ENCODE results near the gene KLHL17.

The KLHL17 gene

GRCh38 chr1:923131-923990, 37.0 kb upstream of the KLHL17 start, which contains the start of gene SAMD11:
TSS of gene SAMD11 (plus strand) at chr1:923923. CDS start at chr1:924432, 509 bp downstream.
- peak; percentile 50 for DNase-seq

DNA sequence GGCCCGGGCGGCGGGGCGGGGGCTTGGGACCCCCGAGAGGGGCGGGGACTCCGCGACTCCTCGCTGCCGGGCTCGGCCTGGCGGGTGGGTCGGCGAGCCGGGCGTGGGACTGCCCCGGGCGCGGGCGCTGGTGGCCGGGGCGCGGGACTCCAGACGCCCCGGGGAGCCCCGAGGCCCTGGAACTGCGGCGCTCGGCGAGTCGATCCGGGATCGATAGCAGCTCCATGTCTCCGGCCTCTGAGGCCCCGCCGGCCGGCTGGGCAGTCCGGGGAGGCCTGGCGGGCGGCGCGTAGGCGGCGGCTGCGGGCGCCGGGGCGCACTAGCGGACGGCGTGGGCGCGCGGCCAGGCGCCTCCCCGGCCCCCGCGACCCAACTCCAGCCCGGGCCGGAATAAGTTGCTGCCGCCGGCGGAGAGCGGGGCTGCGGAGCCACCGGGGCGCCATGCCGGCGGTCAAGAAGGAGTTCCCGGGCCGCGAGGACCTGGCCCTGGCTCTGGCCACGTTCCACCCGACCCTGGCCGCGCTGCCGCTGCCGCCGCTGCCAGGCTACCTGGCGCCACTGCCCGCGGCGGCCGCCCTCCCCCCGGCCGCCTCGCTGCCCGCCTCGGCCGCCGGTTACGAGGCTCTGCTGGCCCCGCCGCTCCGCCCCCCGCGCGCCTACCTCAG, 36.3 kb upstream of the KLHL17 start:
- no peak for DNase-seq

GRCh38 chr1:924656-925560, 35.5 kb upstream of the KLHL17 start:
- no peak for DNase-seq

GRCh38 chr1:925561-926421, 34.6 kb upstream of the KLHL17 start:
- DNase-seq: no peak

DNA sequence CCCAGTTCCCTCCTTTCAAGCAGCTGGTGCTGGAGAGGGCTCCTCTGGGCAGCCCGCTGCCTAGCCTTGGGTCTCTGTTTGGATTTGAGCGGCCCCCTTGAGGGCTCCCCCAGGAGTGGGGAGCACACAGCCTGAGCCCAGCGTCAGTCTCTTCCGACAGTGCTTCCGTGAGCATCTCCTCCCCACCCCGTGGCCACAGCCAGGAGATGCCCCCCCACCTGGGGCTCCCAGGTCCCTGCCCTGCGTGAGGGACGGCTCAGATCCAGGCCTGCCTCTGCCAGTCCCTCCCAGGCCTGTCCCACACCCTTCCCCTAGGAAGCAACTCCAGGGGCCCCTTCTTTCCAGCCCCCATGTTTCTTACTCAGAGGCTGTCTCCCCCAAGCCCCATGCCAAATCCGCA, 33.1 kb upstream of the KLHL17 start:
- no peak for DNase-seq

DNA sequence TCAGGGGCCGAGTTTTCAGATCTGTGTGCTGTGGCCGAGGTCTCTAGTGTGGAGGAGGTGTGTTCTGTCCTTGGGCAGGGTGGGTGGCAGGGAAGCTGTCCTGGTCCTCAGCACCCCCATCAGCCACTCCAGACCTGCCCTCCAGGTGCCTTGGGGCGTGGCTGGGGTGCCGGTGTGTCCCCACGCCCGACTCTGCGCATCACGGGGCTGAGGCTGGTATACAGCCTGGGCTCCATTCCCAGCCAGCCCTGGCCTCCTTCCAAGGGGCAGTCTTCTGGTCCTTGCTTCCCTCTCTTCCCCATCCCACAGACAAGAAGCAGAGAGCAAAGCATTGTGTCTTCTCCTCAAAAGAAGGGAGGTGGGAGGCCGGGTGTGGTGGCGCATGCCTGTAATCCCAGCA, 32.6 kb upstream of the KLHL17 start:
- DNase-seq: no peak

DNA sequence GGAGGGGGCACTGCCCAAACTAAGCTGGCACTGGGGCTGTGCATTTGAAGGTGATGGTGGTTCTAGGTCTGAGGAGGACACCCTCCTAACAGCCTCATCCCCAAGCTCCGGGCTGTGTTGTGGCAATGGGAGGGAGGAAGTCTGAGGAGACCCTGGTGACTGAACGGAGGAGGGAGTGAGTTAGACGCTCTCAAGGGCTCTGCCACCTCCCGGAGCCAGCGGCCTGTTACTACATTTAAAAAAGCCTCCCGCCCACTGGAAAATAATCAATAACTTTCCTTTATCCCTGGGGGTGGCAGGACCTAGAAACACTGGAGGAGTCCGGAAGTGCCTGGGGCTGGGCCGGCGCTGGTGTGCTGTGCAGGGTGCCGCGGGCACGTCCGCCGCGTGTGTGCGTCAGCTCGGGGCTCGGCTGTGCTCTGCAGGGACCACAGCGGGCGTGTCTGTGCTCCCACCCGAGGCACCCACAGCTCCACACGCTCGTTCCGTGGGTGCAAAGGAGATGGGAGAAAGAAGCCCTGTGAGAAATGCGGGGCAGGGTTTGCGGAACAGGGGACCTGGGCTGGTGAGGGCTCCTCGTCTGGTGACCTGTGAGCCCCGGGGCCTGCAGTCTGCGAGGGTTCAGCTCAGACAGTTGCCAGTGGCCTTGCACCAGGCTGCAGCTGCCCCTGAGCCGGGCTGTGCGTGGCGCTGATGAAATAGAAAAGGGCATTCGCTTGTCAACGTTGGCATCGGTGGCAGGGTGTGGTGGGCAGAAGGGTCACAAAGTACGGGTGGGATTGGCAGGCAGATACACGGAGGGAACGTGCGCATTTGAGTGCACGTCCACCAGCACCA, 31.3 kb upstream of the KLHL17 start:
- no peak for DNase-seq

DNA sequence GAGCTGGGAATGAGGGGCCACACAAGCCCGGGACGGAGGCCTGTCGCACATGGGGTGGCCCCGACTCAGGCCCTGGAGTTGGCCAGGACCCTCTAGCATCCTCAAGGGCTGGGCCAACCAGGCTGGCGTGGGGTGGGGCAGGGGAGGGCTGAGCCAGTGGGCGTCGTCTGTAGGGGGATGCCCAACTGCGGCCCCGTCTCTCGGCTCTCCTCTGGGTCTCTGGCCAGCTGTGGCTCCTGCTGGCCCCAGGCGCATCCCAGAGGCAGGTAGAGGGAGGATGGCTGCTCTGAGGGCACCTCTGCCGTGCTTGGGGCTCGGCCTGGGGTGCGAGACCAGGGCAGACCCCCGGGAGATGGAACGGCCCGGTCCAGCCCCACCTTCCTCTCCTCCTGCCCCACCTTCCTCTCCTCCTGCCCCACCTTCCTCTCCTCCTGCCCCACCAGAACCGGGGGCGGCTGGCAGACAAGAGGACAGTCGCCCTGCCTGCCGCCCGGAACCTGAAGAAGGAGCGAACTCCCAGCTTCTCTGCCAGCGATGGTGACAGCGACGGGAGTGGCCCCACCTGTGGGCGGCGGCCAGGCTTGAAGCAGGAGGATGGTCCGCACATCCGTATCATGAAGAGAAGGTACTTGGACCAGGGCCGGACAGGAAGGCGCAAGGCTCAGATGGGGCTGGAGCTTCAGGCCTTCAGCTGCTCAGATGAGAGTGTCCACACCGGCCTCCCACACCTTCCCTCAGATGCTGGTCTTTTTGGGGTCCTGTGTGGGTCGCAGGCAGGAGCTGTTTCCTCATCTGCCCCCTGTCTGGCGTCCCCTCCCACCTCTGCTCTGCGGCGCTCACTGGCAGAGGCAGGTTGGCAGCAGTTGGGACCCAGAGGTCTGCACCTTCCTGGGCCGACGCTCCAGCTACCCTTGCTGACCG, 30.4 kb upstream of the KLHL17 start:
- no peak for DNase-seq

DNA sequence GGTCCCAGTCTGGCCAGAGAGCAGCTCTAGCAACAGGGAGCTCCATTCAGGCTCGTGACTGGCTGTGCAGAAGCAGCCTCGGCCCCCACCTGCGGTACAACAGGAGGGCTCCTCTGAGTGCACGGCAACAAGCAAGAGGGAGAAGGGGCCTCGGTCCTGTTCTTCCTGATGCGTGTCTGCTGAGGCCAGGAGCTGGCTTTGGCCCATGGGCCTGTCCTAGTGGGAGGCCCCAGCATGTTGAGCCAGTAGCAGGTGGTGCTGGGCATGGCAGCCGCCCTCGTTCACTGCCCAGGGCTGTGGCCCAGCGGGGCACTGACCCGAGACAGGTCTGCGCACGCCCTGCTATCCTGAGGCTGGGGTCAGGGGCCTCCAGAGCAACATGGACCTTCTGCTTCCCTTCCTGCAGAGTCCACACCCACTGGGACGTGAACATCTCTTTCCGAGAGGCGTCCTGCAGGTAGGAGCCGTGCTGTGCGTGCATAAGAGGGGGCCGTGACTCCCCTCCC, 29.7 kb upstream of the KLHL17 start:
- no peak for DNase-seq

DNA sequence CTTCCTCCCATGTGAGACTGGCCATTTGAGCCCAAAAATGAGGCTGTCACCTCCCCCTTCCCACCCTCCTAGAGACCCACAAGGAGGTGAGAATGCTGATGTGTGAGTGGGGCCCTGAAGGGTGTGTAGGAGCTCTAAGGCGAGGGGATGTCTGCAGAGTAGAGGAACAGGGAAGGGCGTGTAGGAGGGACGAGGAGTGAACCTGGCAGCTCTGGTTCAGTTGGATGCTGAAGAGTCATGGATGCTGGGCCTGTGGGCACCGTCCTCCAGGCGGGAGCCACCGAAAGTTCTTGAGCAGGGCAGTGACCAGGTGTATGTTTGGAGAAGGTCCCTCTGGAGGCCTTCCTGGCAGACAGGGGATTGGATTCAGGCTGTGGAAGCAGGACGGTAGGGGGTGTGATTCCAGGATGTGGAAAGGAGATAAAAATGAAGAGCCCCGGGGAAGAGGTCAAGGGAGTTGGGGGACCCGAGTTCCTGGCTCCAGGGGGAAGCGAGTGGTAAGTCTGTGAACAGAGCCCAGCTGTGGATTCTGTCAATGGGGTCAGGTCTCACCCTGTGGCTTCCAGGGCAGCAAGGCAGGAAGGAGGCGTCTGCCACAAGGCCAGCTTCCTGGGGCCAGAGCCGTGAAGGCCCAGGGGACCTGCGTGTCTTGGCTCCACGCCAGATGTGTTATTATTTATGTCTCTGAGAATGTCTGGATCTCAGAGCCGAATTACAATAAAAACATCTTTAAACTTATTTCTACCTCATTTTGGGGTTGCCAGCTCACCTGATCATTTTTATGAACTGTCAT, 28.8 kb upstream of the KLHL17 start:
- DNase-seq: no peak

GRCh38 chr1:932173-932510, 28.2 kb upstream of the KLHL17 start:
- no peak for DNase-seq

DNA sequence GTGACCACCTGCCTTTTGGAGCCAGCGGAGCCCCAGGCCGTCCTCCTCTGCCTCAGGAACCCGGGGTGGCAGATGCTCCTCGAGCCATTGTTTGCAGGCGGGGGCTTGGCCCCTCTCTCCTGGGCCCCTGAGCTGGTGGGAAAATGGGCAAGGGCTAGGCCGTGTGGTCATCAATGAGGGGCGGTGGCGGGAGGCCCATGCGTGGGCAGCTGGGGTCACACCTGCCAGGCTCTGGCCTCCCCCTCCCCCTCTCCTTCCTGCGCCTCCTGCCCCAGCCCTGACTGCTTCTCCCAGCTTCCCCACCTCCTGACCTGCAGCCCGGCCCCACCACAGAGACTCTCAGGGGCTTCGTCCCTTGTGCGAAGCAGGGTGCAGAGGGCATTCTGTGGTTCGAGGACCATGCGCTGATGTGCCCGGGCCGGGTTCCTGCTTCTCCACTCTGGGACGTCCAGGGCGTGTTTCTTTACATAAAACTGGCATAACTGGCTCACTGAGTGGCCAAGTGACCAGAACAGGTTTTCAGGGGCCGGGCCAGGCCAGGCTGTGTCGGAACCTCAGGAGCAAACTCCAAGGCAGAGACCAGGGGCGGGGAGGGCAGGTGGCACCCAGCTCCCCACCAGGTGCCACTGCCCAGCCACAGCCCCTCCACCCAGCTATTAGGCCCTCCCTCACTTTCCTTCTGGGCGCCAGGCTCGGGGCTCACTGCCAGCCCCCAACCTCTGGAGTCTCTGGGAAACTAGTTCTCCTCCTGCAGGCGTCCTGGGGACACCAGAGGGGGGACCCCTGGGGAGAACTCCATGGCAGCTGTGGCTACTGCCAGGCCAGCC, 27.4 kb upstream of the KLHL17 start:
- no peak for DNase-seq

- DNase-seq: no peak
Observed at GRCh38 chr1:933603-933940, 26.8 kb upstream of the KLHL17 start.

GRCh38 chr1:934991-935750, 25.2 kb upstream of the KLHL17 start:
- DNase-seq: no peak

- DNase-seq: no peak
Observed at GRCh38 chr1:935751-936231, 24.6 kb upstream of the KLHL17 start.

- no peak for DNase-seq
Observed at GRCh38 chr1:936348-937264, 23.8 kb upstream of the KLHL17 start.
